IPS-18c (cell line): ENCODE measurements around the gene PSMD1.
A peak's percentile ranks its signal among the peaks of the same experiment; 100 is the strongest.

ENCODE experiments used
- H3K4me3 ChIP-seq: 2 replicates; pipeline ENCODE4 v1.7.0; 2013; ENCODE audit warnings: low read depth, mild to moderate bottlenecking, low read length, moderate library complexity; ENCODE audit not compliant: insufficient read depth
- H3K9me3 ChIP-seq: one replicate; pipeline ENCODE4 v1.6.1; 2013; ENCODE audit warnings: mild to moderate bottlenecking, low read length, moderate library complexity; ENCODE audit not compliant: control insufficient read depth, insufficient read depth

Gene PSMD1

DNA sequence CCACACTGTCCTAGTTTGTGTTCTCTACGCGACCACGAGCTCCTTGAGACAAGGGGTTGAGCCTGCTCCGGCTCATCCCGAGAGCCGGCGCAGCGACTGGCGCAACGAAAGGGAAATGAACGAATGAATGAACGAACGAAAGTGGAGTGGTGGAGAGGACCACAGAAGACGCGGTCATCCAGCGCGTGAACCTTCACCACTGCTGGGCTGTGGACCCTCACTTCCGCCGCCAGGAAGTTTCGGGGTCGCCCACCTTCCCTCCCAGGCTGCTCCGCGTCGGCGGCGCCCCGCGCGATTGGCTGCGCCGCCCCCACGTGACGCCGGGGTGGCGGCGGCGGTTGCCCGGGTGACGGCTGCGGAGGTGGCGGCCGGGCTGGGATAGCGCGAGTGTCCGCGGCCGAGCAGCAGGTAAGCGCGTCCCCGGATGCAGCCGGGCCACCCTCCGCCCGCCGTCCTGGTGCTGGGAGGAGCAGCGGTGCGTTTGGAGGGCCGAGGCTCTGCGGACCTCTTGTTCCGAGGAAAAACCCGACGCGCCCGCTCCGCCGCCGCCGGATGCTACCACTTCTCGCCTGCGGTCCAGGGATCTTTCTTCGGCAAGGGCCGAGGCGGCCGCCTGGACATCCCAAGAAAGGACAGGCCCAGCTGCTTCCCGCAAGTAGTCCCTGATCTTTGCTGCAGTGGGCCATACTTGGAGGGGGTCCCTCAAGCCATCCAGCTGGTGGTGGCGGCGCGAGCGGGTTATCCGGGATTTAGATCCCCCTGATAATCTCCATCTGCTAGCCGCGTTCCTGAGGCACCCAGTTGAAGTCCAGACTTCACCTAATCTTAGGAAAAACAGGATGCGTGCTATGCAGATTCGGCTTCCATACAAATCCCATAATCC, 141.9 kb downstream of the PSMD1 start, which contains the start of gene ARMC9:
ARMC9 (plus strand) TSS at position 341 of the 883 bp plus-strand sequence. CDS start 7,608 bp downstream, outside the sequence.
- no peaks in the 10 kb centered on the region for H3K9me3 ChIP-seq
- peak within 1 kb of the TSS; percentile 97 for H3K4me3 ChIP-seq

DNA sequence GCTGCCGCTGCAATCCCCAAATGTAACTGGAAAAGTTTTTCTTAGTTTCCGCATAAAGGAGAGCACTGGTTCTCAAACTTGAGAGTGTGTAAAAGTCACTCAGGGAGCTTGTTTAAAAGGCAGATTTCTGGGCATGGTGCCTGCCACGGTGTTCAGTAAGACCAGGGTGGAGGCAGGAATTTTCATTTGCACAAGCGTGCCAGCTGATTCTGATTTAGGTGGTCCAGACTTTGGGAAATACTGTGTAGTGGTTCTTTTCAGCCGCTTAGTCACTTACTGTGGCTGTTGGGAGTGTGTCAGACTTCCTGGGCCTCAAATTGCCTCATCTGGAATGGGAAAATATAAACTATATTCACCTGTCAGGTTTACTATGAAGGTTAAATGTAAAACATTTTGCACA, 142.6 kb downstream of the PSMD1 start:
- H3K4me3 ChIP-seq = peak overlapping the region; percentile 97
- H3K9me3 ChIP-seq = no peaks in the 10 kb centered on the region

DNA sequence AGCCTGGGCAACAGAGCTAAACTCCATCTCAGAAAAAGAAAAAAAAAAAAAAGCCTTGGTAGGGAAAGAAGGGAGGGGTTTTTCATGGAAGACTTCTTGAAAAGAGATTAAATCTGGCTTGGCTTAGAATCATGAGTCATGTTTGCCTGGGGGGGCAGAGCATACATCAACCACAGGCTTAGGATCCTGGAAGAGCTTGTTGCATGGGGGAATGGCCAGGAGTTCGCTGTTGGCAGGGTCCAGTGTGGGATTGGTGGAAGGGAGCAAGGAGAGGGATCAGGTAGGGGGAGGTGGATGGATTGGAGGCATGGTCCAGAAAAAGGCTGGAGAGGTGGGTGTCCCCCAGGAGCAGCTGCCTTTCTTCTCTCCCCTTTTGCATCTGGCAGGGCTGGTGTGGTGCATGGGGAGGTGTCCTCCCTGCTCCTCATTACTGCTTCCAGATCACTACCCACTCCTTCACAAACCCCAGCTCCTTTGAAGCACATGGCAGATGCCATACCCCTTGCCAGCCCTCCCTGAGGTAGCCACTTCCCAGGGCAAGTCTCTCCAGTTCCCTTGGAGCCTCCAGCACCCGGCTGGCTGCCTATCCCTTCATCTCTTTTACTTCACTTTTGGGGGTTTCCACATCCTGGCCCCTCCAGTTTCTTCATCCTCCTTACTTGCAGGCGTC, 144.3 kb downstream of the PSMD1 start:
- Histone ChIP-seq H3K9me3 (no peaks in the 10 kb centered on the region), H3K4me3 (no peak overlapping the region)

DNA sequence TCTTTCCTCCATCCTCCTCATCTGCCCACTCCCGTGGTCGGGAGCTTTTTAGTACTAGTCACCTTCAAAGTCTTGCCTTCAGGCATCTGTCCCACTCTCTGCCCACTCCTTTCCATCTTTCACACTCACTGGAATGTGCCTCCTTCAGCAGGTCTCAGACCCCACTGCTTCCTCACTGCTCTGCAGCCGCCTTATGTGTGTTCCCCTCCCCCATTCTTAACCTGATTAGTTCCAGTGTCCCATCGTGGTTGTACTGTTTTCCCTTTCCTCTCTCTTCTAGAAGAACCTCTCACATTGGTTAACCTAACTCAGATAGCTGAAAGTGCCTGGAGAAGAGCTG, 144.8 kb downstream of the PSMD1 start:
- Histone ChIP-seq H3K4me3 (no peak overlapping the region), H3K9me3 (no peaks in the 10 kb centered on the region)

DNA sequence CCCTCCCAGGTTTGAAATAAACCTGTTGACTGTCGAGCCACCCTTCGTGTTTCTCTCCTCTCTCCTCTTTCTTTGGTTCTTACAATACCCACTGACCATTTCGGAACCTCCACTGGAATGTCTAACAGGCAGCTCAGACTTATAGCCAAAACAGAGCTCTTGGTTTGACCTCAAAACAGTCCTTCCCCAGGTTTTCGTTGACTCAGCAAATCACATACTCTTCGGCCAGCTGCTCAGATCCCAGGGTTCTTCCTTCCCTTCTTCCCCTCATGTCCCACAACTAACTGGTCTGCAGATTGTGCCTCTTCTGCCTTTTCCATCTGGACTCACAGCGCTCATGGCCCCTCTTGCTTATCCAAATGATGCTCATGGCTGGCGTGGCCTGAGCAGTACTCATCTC, 146.4 kb downstream of the PSMD1 start:
- no peaks in the 10 kb centered on the region for H3K9me3 ChIP-seq

DNA sequence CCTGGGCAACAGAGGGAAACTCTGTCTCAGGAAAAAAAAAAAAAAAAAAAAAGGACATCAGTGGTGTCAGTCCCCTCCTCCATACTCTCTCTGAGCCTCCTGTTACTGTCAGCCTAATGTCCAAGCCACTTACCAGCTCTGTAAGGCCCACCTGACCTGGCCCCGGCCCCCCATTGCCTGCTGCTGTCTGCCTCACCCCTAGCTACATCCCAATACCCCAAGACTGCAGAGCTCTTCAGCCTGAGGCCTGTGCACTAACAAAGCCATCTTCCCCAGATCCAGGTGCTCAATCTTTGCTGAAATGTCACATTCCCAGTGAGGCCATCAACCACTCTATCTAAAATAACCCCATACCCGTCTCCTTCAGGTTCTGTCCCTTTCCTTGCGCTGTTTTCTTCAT, 147.5 kb downstream of the PSMD1 start:
- Histone ChIP-seq H3K4me3 (no peak overlapping the region), H3K9me3 (no peaks in the 10 kb centered on the region)

More for the DNA sequence above, 146.4 kb downstream of the PSMD1 start:
- H3K4me3 ChIP-seq = no peak overlapping the region; the same call in 1 of the 2 replicates

DNA sequence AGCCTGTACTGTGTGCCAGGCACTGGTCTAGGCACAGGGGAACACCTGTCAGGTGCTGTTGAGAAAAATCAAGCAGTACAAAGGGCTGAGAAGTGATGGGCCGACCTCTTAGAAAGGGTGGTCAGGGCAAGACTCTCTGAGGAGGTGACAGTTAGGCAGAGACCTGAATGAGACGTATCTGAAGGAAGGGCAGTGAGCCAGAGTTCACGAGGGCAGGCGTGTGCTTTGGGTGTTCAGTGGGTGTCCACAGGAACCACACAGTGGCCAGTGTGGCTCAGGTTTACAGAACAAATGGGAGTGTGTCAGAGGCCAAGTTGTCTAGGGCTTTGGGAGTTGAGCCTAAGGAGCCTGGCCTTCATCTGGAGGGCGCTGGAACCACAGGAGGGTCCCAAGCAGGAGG, 147.9 kb downstream of the PSMD1 start:
- no peaks in the 10 kb centered on the region for H3K9me3 ChIP-seq

DNA sequence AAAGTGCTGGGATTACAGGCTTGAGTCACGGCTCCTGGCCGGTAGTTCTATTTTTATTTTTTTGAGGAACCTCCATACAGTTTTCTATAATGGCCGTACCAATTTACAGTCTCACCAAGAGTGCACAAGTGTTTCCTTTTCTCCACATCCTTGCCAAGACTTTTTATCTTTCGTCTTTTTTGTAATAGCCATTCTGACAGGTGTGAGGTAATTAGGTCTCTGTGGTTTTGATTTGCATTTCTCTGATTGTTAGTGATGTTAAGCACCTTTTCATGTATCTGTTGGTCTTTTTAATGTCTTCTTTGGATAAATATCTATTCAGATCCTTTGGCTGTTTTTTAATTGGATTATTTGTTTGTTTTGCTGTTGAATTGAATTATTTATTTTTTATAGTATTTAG, 151.1 kb downstream of the PSMD1 start:
- no peak overlapping the region for H3K4me3 ChIP-seq
- H3K9me3 ChIP-seq = no peaks in the 10 kb centered on the region

More for the DNA sequence above, 147.9 kb downstream of the PSMD1 start:
- no peak overlapping the region for H3K4me3 ChIP-seq

DNA sequence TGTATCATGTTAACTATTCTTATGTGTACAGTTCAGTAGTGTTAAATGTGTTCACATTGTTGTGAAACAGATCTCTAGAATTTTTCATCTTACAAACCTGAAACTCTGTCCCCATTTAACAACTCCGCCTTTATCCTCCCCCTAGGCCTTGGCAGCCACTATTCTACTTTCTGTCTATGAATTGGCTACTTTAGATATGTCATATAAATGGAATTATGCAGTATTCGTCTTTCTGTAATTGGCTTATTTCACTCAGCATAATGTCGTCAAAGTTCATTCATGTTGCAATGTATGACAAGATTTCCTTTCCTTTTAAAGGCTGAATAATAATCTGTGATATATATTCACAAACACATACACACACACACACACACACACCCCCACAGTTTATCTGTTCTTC, 154.1 kb downstream of the PSMD1 start:
- Histone ChIP-seq H3K9me3 (no peaks in the 10 kb centered on the region), H3K4me3 (no peak overlapping the region)

DNA sequence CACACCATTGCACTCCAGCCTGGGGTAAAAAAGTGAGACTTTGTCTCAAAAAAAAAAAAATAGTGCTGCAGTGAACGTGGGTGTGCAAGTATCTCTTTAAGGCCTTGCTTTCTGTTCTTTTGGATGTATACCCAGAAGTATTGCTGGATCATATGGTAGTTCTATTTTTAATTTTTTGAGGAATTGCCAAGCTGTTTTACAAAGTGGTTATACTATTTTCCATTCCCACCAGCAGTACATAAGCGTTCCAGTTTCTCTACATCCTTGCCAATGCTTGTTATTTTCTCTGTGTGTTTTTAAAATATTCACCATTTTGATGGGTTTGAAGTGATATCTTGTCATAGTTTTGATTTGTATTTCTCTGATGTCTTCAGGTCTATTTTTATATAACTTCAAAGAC, 154.8 kb downstream of the PSMD1 start:
- Histone ChIP-seq H3K4me3 (no peak overlapping the region), H3K9me3 (no peaks in the 10 kb centered on the region)

DNA sequence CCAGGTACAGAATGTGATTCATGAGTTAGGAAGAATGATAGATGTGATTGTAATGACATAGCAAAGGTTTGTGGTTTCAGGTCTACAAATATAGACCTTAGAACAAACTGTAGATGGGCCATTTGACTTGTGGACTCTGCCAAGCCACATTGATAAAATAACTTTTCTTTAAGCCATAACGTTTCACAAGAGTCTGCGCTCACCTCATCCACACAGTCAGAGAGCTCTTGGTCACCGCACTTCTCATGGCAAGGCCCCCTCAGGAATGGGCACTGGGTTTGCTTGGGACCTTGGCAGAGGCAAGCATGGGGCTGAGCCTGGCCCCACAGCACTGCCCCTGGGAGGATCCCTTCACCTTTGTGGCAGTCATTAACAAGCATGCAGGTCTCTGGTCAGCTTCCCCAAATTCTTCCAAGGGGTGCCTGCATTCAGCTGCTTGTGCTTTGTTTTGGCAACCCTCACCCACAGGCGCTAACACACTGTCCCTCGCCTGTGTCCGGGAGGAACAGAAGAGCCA, 155.7 kb downstream of the PSMD1 start:
- Histone ChIP-seq H3K9me3 (no peaks in the 10 kb centered on the region), H3K4me3 (no peak overlapping the region)

DNA sequence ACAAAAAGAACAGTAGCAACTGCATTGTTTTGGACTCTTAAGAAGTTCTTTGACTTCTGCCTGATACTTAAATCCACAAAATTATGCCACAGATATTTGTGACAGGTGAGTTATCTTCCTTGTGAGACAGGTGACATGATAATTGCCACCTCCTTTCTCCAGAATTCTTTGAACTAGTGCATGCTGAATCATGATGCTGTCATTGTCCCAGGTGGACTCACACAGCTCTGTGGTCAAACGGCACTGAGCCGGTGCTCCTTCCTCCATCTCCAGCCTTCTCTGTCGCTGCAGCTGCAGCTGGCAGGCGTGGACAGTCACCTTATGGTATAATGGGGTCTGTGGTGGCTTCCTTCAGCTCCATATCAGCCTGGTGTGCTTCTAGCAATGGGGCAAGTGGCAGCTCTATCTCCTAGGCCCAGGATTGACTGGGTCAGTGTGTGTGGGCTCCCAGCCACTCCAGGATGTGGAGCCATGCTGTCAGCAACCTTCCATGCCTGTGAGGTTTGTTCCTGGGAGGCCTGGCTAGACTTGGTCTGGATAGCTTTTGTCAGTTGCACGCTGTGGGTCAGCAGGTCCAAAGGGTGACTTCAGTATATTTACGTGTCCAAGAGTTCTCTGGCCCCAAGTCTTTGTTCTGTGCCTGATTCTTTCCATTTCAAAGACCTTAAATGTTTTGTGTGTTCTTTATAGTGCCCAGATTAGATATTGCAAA, 157.4 kb downstream of the PSMD1 start:
- Histone ChIP-seq H3K9me3 (no peaks in the 10 kb centered on the region), H3K4me3 (no peak overlapping the region)

DNA sequence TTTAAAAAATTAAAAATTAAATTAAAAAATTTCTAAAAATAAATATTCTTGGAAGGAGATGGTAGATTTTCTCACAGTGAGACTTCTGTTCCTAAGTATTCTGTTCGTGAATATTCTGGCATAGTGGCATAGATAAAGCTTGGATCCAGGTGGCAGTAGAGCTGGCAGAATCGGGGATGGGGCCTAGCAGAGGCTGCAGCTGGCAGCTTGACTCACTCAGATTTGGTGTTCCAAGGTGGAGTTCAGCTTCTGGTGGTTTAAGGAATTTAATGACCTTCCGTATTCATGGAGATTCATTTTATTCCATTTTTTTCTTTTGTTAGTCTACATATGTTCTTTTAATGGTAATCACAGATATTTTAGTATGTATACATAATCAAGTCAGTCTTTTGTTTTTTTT, 161.7 kb downstream of the PSMD1 start:
- no peaks in the 10 kb centered on the region for H3K9me3 ChIP-seq
- no peak overlapping the region for H3K4me3 ChIP-seq

DNA sequence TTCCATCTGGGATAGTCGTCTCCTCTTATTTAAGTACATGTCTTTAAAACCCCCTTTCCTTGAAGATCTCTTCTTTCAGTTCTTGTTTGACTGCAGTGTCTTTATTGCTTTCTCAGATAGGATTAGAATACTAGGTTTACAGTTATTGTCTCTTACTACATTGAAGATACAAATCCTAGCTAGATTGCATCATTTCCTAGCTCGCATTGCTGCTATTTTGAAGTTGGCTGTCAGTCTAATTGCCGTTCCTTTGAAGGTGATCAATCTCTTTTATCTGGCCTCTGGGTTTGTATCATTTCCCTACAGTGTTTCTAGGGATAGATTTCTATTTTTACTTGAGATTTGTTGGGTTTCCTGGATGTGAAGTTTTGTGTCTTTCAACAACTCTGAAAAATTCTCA, 162.6 kb downstream of the PSMD1 start:
- H3K4me3 ChIP-seq = no peak overlapping the region
- H3K9me3 ChIP-seq = no peaks in the 10 kb centered on the region

DNA sequence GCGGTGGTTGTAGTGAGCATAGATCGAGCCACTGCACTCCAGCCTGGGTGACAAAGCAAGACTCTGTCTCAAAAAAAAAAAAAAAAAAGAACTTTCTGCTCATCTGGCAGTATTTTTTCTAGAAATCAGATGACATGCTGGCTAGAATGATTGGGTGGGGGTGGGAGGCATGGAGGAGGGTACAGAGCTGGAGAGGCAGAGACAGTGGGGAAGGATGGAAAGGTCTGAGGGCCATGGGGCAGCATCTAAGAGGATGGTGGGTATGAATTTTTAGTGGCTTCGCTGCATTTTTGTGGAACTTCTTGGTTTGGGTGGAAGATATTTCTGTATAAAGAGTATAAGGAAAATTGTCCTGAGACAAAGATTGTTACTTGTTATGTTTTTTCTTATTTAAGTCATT, 165.1 kb downstream of the PSMD1 start:
- no peak overlapping the region for H3K4me3 ChIP-seq
- no peaks in the 10 kb centered on the region for H3K9me3 ChIP-seq
